GM21717 (cell line): ENCODE measurements around the gene KRTAP5-10.
"Not testable (repeated sequence)": the region's sequence is repeated elsewhere in the genome, so short reads cannot be mapped to it uniquely, and the experiment has no call there.

Source experiments
- ATAC-seq: cut with Tn5 transposase; IDR thresholded peaks from one replicate; pipeline ENCODE4 v1.9.1; 2021; ENCODE audit warnings: mild to moderate bottlenecking, moderate library complexity; ENCODE audit not compliant: unreplicated experiment

KRTAP5-10 gene

DNA sequence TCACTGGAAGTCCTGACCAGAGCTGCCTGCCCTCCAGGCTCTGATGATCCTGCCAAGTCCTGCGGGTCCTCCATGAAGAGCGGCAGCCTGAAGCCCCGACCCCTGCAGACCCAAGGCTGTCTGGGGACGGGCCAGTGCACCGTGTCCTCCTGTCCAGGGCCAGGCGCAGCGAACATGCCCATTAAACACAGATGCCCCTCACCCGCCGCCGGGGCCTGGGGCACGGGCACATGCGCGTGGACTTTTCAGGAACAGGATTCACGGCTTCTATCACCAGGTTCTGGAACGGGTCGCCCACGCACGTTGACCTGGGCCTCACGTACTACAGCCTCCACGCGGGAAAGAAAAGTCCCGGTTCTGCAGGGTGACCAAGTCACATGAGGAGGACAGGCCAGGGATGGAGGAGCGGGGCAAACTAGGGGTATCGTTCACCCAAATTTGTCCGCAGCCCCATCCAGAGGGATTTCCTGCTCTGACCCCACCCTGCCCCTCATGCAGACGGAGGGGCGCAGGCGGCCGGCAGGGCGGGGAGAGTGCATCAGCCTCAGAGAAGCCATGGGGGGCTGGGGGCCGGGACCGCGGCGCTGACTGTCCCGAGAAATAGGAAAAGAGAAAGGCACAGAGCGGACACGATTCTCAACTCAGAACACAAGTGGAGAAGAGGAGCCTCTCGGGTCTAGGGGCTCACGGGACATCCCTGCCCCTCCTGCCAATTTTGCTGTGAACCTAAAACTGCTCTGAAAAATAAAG lies 5.9 kb downstream of the KRTAP5-10 start:
- not testable (repeated sequence) for ATAC-seq

DNA sequence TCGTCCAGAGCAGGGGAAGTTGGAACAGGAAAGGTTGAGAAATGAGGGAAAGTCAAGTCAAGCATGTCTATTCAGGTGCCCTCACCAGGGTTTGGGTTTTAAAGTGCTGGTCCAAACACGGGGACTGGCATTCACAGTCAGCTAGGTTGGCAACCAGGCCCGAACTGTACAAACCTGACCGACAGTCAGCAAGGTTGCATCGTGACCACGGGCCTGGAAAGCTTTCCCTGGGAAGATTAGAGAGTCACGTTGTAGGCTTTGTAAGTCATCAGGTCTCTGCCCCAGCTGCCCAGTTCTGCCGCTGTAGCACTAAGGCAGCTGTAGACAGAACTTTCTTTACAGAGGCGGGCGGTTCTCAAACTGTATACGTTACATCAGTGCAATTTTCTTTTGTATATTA lies 7.4 kb downstream of the KRTAP5-10 start:
- no peak for ATAC-seq

DNA sequence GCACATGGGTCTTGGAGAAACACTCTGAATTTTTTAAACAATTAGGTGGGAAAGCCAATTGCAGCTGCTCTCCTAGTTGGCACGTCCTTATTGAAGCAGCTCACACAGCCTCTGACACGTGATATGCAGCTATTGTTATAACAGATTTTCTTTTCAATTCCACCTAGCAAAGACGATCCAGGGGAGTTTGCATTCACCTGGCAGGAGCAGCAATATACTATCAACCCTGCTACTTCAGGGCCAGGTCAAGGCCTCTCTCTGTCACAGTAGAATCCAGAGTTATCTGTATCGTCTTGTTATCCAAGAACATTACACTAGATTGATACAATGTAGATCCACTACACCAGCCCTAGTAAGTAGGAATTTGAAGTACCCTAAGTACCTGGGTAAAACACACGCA lies 9.1 kb downstream of the KRTAP5-10 start:
- no peak for ATAC-seq

DNA sequence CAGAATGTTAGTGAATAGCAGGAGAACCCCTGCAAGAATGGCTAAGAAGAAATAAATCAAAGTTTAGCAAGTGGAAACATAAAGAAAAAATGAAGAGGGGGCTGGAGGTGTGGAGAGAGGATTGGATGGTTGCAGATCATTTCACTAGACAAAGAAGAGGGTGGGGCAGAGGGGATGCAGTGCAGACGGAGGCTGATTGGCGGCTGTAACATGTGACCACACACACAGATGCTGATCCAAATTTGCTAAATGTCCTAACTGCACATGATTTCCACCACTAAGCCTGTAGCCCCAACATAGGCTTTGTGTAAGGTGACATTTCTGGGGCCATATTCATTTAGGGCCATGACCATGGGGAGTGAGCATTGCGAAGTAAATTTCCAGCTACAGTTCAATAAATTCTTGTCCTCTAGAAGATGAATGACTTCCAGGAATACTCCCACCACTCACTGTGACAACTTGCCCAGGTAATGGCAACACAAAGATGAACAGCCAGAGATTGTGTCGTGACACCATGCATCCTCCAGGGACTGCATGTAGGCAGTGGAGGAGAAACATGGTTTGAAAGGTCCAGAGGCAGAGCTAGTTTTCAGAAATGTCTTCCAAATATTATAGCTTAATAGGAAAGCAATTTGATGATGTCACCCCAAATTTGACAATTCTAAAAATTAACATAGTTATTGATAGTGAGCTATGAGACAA lies 10.5 kb downstream of the KRTAP5-10 start:
- no peak for ATAC-seq

DNA sequence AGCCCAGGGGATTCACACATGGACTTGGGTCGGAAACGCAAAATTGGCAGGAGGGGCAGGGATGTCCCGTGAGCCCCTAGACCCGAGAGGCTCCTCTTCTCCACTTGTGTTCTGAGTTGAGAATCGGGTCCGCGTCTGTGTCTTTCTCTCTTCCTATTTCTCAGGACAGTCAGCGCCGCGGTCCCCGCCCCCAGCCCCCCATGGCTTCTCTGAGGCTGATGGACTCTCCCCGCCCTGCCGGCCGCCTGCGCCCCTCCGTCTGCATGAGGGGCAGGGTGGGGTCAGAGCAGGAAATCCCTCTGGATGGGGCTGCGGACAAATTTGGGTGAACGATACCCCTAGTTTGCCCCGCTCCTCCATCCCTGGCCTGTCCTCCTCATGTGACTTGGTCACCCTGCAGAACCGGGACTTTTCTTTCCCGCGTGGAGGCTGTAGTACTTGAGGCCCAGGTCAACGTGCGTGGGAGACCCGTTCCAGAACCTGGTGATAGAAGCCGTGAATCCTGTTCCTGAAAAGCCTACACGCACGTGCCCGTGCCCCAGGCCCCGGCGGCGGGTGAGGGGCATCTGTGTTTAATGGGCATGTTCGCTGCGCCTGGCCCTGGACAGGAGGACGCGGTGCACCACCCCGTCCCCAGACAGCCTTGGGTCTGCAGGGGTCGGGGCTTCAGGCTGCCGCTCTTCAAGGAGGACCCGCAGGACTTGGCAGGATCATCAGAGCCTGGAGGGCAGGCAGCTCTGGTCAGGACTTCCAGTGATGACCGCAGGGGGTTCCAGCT lies 11.5 kb downstream of the KRTAP5-10 start:
- not testable (repeated sequence) for ATAC-seq

DNA sequence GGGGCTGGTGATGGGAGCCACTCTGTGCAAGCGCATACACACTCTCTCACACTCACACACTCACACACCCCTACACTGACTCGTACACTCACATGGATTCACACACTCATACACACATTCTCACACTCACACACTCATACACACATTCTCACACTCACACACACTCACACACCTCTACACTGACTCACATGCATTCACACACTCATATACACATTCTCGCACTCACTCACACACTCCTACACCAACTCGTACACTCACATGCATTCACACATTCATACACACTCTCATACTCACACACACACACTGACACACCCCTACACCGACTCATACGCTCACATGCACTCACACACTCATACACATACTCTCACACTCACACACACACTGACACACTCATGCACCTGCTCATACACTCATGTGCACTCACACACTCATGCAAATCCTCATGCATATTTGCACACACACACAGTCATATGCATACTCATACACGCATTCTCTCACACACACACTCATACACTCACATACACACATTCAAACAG lies 12.2 kb downstream of the KRTAP5-10 start:
- ATAC-seq, result no peak

DNA sequence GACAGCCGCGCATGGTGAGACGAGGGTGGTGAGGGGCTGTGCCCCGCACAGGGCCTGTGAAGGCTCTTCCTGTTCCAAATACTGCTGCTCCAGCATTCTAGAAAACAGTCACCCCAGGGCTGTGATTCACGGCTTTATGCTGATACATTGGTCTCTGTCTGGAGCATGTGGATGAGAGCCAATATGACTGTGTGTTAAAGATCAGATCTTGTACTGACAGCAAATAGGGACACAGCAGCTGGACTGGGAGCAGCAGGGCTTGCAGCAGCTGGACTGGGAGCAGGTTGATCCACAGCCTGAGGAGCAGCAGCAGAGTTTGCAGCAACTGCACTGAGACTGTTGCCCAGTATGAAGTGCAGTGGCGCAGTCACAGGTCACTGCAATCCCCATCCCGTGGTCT lies 14.2 kb downstream of the KRTAP5-10 start:
- not testable (repeated sequence) for ATAC-seq

DNA sequence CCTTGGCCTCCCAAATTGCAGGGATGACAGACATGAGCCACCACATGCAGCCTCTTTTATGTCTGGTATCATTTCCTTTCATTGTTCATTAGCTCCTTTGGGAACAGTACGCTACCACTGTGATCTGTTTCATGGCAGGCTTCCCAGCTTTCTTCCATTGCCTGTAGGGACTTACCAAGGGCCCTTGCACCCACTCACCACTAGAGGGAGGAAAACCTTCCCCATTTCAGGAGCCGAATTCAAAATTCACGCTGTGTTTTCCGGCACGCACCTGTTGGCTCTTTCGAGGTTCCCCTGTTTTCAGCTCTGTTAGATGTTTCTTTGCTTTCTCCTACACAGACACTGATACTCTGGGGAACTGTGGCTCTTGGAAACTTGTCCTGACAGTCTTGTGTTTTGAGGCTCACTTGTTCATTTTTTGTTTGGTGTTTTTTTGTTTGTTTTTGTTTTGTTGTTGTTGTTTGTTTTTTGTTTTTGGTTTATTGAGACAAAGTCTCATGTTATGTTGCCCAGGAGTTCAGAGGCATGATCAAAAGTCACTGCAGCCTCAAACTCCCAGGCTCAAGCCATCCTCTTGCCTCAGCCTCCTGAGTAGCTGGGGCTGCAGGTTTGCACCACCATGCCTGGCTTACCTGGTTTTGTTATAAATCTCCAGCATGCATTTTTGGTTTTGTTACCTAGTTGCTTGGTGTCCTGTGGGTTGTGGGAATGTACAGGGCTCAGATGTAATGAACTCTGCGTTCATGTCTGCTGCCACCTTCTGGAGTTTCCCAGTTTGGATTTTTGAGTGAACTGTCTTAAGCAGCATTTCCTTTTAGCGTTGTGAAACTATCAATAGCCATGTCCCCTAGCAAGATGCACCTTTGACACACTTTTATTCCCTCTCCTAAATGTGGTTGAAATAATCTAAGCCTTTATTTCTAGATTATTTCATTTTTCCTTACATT lies 15.0 kb downstream of the KRTAP5-10 start:
- ATAC-seq, result no peak

DNA sequence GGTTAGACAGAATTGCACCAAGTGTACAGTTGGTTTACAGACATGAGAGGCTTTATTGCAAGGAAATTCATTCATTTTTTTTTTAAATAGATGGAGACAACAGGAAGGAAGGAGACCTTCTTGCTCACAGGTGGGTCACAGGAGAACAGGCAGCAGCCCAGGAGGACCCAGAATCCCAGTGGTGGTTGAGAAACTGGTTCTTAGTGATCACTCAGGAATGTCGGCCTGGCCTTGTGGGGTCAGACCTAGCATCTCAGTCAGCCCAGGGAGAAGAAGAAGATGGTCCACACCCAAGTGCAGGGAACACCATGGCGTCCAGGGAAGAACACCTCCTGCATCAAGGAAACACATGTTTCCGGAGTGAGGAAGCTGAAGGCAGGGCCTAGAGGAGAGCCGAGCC lies 16.5 kb downstream of the KRTAP5-10 start:
- ATAC-seq, result no peak

DNA sequence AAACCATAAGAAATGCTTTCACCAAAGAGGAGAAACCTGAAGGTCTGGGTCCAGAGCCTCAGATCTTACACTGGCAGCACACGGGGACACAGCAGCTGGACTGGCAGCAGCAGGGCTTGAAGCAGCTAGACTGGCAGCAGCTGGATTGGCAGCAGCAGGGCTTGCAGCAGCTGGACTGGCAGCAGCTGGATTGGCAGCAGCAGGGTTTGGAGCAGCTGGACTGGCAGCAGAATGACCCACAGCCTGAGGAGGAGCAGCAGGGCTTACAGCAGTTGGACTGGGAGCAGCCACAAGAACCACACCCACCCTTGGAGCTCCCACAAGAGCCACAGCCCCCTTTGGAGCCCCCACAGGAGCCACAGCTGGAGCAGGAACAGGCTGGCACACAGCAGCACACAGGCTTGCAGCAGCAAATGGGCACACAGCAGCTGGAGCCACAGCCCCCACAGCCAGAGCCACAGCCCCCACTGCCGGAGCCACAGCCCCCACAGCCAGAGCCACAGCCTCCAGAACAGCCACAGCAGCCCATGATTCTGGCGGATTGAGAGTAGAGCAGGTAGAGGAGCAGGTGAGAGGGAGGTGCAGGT lies 17.0 kb downstream of the KRTAP5-10 start, which contains the start of gene KRTAP5-11:
Gene KRTAP5-11, minus strand, starts transcription at position 567 of the 587 bp plus-strand sequence. Its CDS starts 38 bp downstream, at position 529.
- no peak for ATAC-seq

DNA sequence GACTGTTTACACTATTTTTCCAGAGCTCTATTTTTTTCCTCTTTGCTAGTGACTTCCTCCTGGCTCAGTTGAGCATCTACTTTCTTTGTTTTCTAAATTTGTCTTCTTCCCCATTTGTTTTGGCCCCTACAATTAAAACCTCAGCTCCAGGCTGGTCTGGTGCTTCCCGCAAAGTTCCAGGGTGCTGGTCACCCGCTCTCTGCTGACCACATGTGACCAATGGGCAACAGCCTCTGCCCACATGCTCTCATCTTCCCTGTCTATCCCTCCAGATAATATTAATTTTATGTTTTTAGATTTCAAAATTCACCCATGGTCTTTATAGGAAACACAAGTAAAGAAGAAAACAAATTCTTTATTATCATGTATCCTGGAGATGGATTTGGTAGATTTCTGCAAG lies 17.6 kb downstream of the KRTAP5-10 start:
- ATAC-seq, result not testable (repeated sequence)

DNA sequence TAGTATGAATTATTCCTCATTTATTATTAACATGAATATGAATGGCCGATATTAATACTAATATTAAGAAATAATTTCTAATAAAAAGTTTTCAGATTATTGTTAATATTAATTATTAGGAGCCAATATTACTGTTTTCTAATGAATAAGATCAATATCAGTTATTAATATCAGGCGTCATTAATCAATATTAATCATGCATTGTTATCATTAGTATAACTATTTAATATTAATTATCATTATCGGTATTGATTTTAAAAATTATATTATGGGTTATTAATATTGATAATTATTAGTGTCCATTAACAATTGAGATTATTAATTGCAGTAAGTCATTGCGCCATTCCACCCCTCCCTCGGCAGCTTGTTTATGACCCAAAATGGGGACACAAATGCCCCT lies 20.3 kb downstream of the KRTAP5-10 start:
- ATAC-seq, result not testable (repeated sequence)

DNA sequence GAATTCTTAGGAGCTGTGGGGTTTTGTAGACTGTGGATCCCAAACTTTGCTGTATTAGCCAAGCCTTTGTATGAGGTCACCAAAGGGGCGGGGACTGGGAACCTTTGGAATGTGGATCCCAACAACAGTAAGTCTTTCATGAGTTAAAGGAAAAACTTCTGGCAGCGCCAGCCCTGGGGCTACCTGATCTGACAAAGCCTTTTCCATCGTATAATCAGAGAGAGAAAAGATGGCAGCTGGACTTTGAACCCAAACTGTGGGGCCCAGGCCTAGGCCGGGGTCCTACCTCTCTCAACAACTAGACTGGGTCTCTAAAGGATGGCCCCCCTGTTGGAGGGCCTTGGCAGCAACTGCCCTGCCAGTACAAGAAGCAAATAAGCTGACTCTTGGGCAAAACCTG lies 23.0 kb downstream of the KRTAP5-10 start:
- not testable (repeated sequence) for ATAC-seq

DNA sequence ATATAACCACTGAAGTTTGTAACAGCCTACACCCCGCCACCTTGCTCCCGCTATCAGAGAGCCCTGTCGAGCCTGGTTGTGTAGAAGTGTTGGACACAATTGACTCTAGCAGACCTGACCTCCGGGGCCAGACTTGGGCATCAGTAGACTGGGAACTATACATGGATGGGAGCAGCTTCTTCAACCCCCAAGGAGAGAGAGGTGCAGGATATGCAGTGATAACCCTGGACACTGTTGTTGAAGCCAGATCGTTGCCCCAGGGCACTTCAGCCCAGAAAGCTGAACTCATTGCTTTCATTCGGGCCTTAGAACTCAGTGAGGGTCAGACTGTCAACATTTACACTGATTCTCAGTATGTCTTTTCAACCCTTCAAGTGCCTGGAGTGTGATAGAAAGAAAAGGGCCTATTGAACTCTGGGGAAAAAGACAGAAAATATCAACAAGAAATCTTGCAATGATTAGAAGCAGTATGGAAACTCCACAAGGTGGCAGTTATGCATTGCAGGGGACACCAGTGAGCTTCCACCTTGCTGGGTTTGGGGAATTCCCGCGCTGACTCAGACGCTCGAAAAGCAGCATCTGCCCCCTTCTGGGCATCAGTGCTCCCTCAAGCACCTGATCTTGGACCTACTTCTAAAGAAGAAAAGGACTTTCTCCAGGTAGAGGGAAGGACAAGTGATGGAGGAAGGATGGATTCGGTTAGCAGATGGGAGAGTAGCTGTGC lies 23.6 kb downstream of the KRTAP5-10 start:
- ATAC-seq, result not testable (repeated sequence)

DNA sequence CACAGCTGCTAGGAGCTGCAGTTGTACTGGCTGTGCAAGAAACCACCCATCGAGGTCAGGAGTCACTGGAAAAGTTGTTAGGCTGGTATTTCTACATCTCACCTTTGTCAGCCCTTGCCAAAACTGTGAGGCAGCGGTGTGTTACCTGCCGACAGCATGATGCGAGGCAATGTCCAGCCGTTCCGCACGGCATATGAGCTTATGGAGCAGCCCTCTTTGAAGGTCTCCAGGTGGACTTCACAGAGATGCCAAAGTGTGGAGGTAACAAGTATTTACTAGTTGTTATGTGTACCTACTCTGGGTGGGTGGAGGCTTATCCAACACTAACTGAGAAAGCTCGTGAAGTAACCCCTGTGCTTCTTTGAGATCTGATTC lies 24.2 kb downstream of the KRTAP5-10 start:
- ATAC-seq, result not testable (repeated sequence)

DNA sequence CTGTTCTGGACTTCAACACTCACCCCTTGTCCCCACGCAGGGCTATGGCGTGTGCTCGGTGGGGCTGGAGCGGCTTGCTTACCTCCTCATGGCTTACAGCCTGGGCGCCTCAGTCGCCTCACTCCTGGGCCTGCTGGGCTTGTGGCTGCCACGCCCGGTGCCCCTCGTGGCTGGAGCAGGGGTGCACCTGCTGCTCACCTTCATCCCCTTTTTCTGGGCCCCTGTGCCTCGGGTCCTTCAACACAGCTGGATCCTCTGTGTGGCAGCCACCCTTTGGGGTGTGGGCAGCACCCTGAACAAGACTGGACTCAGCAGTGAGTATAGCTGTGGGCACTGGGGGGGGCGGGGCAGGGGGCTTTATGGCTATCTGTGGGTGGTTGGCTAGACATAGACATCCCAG lies 37.9 kb downstream of the KRTAP5-10 start:
- ATAC-seq, result not testable (repeated sequence)

DNA sequence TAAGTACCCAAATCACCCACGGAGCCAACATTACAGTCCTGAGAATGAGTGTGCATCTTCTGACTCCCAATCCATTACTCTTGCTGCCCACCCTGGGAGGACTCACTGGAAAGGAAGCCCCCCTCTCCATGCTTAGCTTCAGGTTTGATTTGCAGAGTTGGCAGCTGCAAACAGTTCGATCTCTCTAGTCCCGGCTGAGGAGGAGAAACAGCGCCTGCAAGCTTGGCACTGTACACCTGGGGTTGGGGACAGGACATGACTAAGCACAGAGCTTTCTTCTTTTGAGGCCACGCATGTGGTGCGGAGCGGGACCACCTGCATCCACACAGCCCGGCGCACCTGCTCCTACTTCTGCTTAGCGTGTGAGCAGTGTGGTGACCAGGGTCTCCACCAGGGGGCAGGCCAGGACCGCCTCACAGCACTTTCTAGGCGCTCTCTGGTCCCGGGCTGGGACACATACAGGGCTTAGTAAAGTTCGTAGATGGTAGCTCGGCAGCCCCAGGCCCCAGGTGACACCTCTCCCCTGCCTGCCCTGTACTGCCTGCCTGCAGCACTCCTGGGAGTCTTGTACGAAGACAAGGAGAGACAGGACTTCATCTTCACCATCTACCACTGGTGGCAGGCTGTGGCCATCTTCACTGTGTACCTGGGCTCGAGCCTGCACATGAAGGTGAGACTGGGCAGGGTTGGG lies 39.6 kb downstream of the KRTAP5-10 start:
- not testable (repeated sequence) for ATAC-seq

DNA sequence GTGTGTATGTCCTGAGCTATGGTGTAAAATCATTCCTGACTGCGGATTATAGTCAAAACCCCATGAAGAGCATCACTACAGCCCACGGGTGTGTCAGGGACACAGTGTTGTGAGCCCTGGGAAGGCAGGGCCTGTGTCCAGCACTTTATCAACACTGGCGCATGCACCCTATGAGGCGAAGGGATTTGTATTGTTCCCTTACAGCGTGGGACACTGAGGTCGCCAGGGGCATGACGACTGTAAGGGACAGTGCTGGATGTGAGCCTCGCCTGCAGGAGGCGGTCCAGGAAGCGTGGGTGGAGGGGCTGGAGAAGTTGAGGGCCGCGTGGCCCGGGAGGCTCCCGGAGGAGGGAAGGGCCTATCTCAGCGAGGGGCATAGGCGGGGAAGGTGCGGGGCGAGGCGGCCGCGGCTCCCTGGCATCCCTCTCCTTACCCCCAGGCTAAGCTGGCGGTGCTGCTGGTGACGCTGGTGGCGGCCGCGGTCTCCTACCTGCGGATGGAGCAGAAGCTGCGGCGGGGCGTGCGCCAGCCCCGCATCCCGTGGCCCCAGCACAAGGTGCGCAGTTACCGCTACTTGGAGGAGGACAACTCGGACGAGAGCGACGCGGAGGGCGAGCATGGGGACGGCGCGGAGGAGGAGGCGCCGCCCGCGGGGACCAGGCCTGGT lies 41.6 kb downstream of the KRTAP5-10 start:
- not testable (repeated sequence) for ATAC-seq
